BJ (cell line): Measurements from ENCODE around the gene FBXW11. TPM values are rescaled to one million over a fixed set of nuclear protein-coding genes. Genes with fewer than 3 reads are reported as not detected.

ENCODE experiments used
- CTCF ChIA-PET: fragments of 350-600 bp; formaldehyde crosslinking; extraction: SDS; loops from one replicate; lab custom pipeline; 2021; ENCODE audit warnings: antibody characterized with exemption, inconsistent platforms; lab: Yijun Ruan, JAX
- POLR2A ChIA-PET: fragments of 300-600 bp; sonication (Branson Sonifier 250); formaldehyde crosslinking; extraction: SDS; loops from one replicate; lab custom pipeline; 2021; ENCODE audit warnings: antibody characterized with exemption; lab: Charles Lee
- DNase-seq: peaks from one replicate; pipeline ENCODE4 v3.0.0-alpha.2; 2011; ENCODE audit warnings: low read depth
- H3K27me3 ChIP-seq: 2 replicates; pipeline ENCODE4 v1.6.0; 2011; ENCODE audit warnings: low read length; ENCODE audit not compliant: control insufficient read depth, insufficient read depth
- H3K36me3 ChIP-seq: 2 replicates; pipeline ENCODE4 v1.5.1; 2011; ENCODE audit warnings: low read length; ENCODE audit not compliant: control insufficient read depth, insufficient read depth
- H3K4me3 ChIP-seq: 2 replicates; pipeline ENCODE4 v1.5.1; 2011; ENCODE audit warnings: low read depth, mild to moderate bottlenecking, control low read depth, low read length
- CTCF ChIP-seq: IDR thresholded peaks from 2 replicates; pipeline ENCODE4 v1.5.1; 2011; ENCODE audit warnings: low read depth, mild to moderate bottlenecking, control low read depth, inconsistent platforms, low read length, moderate library complexity; ENCODE audit not compliant: insufficient read depth
- polyA plus RNA-seq: library from polyadenylated mRNA; depleted of rRNA; stranded (reverse); fragments of >200 nt; gene quantifications from 2 replicates; pipeline ENCODE4 v1.2.3, GENCODE V29; 2011

Gene FBXW11
- polyA plus RNA-seq, 1 experiment, result 55.5 TPM

- POLR2A ChIA-PET, result no interaction called here
- Histone ChIP-seq H3K27me3 (no peaks in the 10 kb centered on the region), H3K36me3 (no peaks in the 10 kb centered on the region), H3K4me3 (no peak overlapping the region)
- DNase-seq, result no peak
- no peak for TF ChIP-seq CTCF
- CTCF ChIA-PET, result no interaction called here
These were observed 48.7 kb downstream of the FBXW11 start for GRCh38 chr5:171957591-171958251.

GRCh38 chr5:171956887-171957495, 49.4 kb downstream of the FBXW11 start:
- POLR2A ChIA-PET, result interaction anchor here (0.6 kb wide), 1 partner anchor 22 kb away, joined by 3 read pairs; no protein-coding TSS in a partner anchor
- no peaks in the 10 kb centered on the region for H3K36me3 ChIP-seq
- CTCF ChIA-PET, result interaction anchor here (0.6 to 1.2 kb wide), 2 partner anchors 45 to 551 kb away, joined by 3 to 4 read pairs; no protein-coding TSS in a partner anchor
- no peak overlapping the region for H3K4me3 ChIP-seq
- H3K27me3 ChIP-seq, result no peaks in the 10 kb centered on the region
- no peak for DNase-seq
- no peak for TF ChIP-seq CTCF

GRCh38 chr5:171956314-171956713, 50.1 kb downstream of the FBXW11 start:
- no peak for DNase-seq
- H3K4me3 ChIP-seq, result no peak overlapping the region
- POLR2A ChIA-PET, result interaction anchor here (0.6 kb wide), 1 partner anchor 23 kb away, joined by 3 read pairs; no protein-coding TSS in a partner anchor
- CTCF ChIA-PET, result interaction anchor here (0.6 to 1.2 kb wide), 2 partner anchors 44 to 551 kb away, joined by 3 to 4 read pairs; no protein-coding TSS in a partner anchor
- H3K36me3 ChIP-seq, result no peaks in the 10 kb centered on the region
- TF ChIP-seq CTCF, result no peak
- no peaks in the 10 kb centered on the region for H3K27me3 ChIP-seq

GRCh38 chr5:171955761-171956160, 50.7 kb downstream of the FBXW11 start:
- no peak for TF ChIP-seq CTCF

GRCh38 chr5:171954721-171955120, 51.7 kb downstream of the FBXW11 start:
- Histone ChIP-seq H3K4me3 (no peak overlapping the region), H3K27me3 (no peaks in the 10 kb centered on the region), H3K36me3 (no peaks in the 10 kb centered on the region)
- TF ChIP-seq CTCF, result no peak
- DNase-seq, result no peak
- CTCF ChIA-PET, result interaction anchor here (1.0 to 1.4 kb wide), 2 partner anchors 8 to 42 kb away, joined by 3 to 4 read pairs; no protein-coding TSS in a partner anchor
- POLR2A ChIA-PET, result no interaction called here

More at GRCh38 chr5:171955761-171956160, 50.7 kb downstream of the FBXW11 start:
- no peak overlapping the region for H3K4me3 ChIP-seq
- CTCF ChIA-PET, result interaction anchor here (0.6 to 1.2 kb wide), 2 partner anchors 21 to 44 kb away, joined by 3 to 4 read pairs; no protein-coding TSS in a partner anchor
- DNase-seq, result no peak
- POLR2A ChIA-PET, result interaction anchor here (0.6 kb wide), 1 partner anchor 550 kb away, joined by 3 read pairs; no protein-coding TSS in a partner anchor
- H3K27me3 ChIP-seq, result no peaks in the 10 kb centered on the region
- no peaks in the 10 kb centered on the region for H3K36me3 ChIP-seq
